Hypothalamus (tissue), 51 donors: ENCODE results near the gene BTNL2.
"Not testable (repeated sequence)": the region's sequence is repeated elsewhere in the genome, so short reads cannot be mapped to it uniquely, and the experiment has no call there.

ENCODE experiments used
- DNase-seq, 51 donors: peaks; one replicate each; lab custom pipeline; 2025; lab: John Stamatoyannopoulos, UW

Gene BTNL2

GRCh38 chr6:32406857-32407256, at the start of gene BTNL2:
BTNL2 (minus strand) TSS chr6:32407181; CDS start chr6:32407123, 58 bp downstream.
- DNase-seq, result no peak

GRCh38 chr6:32449088-32449736, 42.2 kb upstream of the BTNL2 start:
- no peak for DNase-seq

GRCh38 chr6:32447932-32448331, 41.0 kb upstream of the BTNL2 start:
- no peak for DNase-seq

GRCh38 chr6:32445321-32445854, 38.4 kb upstream of the BTNL2 start:
- no peak for DNase-seq

- no peak for DNase-seq
Observed at GRCh38 chr6:32444433-32444832, 37.5 kb upstream of the BTNL2 start.

GRCh38 chr6:32442977-32443552, 36.1 kb upstream of the BTNL2 start:
- DNase-seq, result no peak

GRCh38 chr6:32442243-32442667, 35.3 kb upstream of the BTNL2 start:
- DNase-seq, result no peak

GRCh38 chr6:32439602-32440214, 32.7 kb upstream of the BTNL2 start, which contains the start of gene HLA-DRA:
HLA-DRA (plus strand) TSS chr6:32439887; CDS start chr6:32439951, 64 bp downstream.
- peak in 4 of 51 donors; percentile 0 to 54 (median 8) for DNase-seq

GRCh38 chr6:32439139-32439538, 32.2 kb upstream of the BTNL2 start:
- DNase-seq, result no peak

GRCh38 chr6:32436995-32437836, 30.2 kb upstream of the BTNL2 start:
- DNase-seq, result peak in 1 of 51 donors; percentile 12

GRCh38 chr6:32436186-32436585, 29.2 kb upstream of the BTNL2 start:
- no peak for DNase-seq

GRCh38 chr6:32433950-32434349, 27.0 kb upstream of the BTNL2 start:
- not testable (repeated sequence) for DNase-seq

GRCh38 chr6:32432050-32432450, 25.1 kb upstream of the BTNL2 start:
- no peak for DNase-seq

GRCh38 chr6:32431142-32431541, 24.2 kb upstream of the BTNL2 start:
- DNase-seq, result no peak

- DNase-seq, result no peak
Observed at GRCh38 chr6:32430179-32430578, 23.2 kb upstream of the BTNL2 start.

- no peak for DNase-seq
Observed at GRCh38 chr6:32427934-32428474, 21.0 kb upstream of the BTNL2 start.

GRCh38 chr6:32427218-32427617, 20.2 kb upstream of the BTNL2 start:
- DNase-seq, result no peak

GRCh38 chr6:32426338-32426737, 19.4 kb upstream of the BTNL2 start:
- no peak for DNase-seq

- no peak for DNase-seq
Observed at GRCh38 chr6:32424589-32425300, 17.8 kb upstream of the BTNL2 start.

GRCh38 chr6:32416036-32416435, 9.1 kb upstream of the BTNL2 start:
- no peak for DNase-seq
